HFF-Myc (cell line): ENCODE data around the gene AP3B2.

Experiments used
- DNase-seq: peaks from one replicate; pipeline ENCODE4 v3.0.0-alpha.2; 2011; ENCODE audit warnings: low read depth; ENCODE audit errors: extremely low read depth
- H3K4me3 ChIP-seq: replicated peaks from 2 replicates; pipeline ENCODE4 v1.5.1; 2011; ENCODE audit warnings: low read depth, mild to moderate bottlenecking, control low read depth, low read length
- CTCF ChIP-seq: IDR thresholded peaks from 2 replicates; pipeline ENCODE4 v1.5.1; 2012; ENCODE audit warnings: mild to moderate bottlenecking, low read depth, low read length, control low read depth; ENCODE audit errors: missing control alignments

The AP3B2 gene

GRCh38 chr15:82680200-82681102 is 29.2 kb downstream of the AP3B2 start:
- H3K4me3 ChIP-seq = no peak overlapping the region
- DNase-seq = no peak
- TF ChIP-seq CTCF = no peak

- no peak overlapping the region for H3K4me3 ChIP-seq
- no peak for DNase-seq
- TF ChIP-seq CTCF = no peak
Measured at GRCh38 chr15:82679626-82680199, 30.0 kb downstream of the AP3B2 start.

GRCh38 chr15:82677720-82678323 is 31.9 kb downstream of the AP3B2 start:
- DNase-seq = no peak
- no peak for TF ChIP-seq CTCF
- no peak overlapping the region for H3K4me3 ChIP-seq

GRCh38 chr15:82674873-82675272 is 34.8 kb downstream of the AP3B2 start:
- no peak for DNase-seq
- no peak for TF ChIP-seq CTCF
- no peak overlapping the region for H3K4me3 ChIP-seq

- TF ChIP-seq CTCF = no peak
- no peak for DNase-seq
- H3K4me3 ChIP-seq = no peak overlapping the region
Measured at GRCh38 chr15:82670699-82671098, 39.0 kb downstream of the AP3B2 start.

GRCh38 chr15:82666606-82667005 is 43.1 kb downstream of the AP3B2 start:
- H3K4me3 ChIP-seq = no peak overlapping the region
- no peak for DNase-seq
- no peak for TF ChIP-seq CTCF
